ENCODE measurements around the gene TNIK.

TNIK gene

DNA sequence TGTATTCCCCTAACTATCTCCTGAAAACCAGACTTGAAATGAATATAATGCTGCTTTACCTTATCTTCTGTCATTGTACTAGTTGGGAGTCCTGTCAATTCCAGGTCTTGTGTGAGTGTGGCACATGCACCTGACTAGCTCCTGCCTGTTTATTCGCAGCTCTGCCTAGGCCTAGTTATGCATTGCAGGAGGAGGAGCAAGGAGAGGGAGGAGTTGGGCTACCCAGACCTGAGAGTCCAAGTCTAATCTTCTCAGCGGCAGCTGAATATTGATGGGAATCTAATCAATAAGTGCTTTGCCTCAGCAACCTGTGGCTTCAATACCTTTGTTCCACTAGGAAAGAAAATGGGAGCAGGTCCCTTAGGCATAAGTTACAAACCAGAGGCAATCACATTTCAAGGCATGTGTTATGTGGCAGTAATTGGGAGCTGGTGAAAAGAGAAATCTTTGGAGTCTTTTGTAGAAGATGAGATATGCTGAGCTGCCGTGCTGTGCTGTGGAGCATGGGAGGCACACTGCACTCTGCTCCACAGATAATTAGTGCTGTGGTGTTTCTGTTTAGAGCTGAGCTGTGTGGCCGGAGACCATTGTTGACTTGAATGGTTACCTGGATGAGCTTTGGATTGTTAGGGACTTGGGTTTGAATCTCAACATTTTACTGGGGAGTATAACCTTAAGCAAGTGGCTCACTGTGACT is 433.5 kb downstream of the TNIK start, which contains the start of gene SLC2A2:
Gene SLC2A2 (minus strand): TSS at position 124 of the 697 bp plus-strand sequence. CDS start 50 bp downstream, at position 74.
- H3K4me3 ChIP-seq = no peak within 1 kb of the TSS
- DNase-seq (ENCODE audit: low spot score) = no peak
- H3K27ac ChIP-seq = no peak within 1 kb of the TSS
- TF ChIP-seq, protein P1, sequence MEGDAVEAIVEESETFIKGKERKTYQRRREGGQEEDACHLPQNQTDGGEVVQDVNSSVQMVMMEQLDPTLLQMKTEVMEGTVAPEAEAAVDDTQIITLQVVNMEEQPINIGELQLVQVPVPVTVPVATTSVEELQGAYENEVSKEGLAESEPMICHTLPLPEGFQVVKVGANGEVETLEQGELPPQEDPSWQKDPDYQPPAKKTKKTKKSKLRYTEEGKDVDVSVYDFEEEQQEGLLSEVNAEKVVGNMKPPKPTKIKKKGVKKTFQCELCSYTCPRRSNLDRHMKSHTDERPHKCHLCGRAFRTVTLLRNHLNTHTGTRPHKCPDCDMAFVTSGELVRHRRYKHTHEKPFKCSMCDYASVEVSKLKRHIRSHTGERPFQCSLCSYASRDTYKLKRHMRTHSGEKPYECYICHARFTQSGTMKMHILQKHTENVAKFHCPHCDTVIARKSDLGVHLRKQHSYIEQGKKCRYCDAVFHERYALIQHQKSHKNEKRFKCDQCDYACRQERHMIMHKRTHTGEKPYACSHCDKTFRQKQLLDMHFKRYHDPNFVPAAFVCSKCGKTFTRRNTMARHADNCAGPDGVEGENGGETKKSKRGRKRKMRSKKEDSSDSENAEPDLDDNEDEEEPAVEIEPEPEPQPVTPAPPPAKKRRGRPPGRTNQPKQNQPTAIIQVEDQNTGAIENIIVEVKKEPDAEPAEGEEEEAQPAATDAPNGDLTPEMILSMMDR (IDR thresholded peaks at IDR 0.05) = no peak

DNA sequence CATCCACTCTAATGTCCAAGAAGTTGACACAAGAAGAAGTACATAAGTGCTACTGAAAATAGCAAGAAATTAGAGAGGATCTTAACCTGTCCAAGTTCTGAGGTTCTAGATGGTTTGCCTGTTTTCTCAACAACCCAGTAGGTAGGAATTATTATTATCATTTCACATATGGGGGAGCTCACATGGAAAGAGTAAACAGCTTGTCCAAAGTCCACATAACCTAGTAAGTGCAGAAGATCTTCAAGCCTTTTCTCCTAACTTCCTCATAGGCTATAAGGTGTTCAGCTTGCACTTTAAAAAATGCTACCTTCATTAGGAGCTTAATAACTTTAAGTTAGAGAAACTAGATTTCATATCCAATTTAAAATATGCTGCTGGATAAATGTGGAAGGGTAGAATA is 436.6 kb downstream of the TNIK start:
- TF ChIP-seq, protein P1 (IDR thresholded peaks at IDR 0.05) = no peak
- no peak for DNase-seq (ENCODE audit: low spot score)
- no peak overlapping the region for H3K27ac ChIP-seq
- no peak overlapping the region for H3K4me3 ChIP-seq

DNA sequence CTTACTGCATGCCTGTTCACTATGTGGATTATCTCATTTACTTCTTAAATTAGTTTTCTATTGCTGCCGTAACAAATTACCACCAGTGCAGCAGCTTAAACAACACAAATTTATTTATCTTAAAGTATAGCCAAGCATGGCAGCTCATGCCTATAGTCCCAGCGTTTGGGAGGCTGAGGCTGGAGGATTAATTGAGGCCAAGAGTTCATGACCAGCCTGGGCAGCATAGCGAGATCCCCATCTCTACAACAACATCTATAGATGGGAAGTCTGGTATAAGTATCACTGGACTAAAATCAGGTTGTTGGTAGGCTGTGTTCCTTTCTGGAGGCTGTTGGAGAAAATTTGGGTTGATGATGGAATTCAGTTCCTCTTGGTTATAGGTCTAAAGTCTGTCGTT is 438.8 kb downstream of the TNIK start:
- DNase-seq (ENCODE audit: low spot score) = no peak
- H3K27ac ChIP-seq = no peak overlapping the region
- TF ChIP-seq, protein P1 (IDR thresholded peaks at IDR 0.05) = no peak

DNA sequence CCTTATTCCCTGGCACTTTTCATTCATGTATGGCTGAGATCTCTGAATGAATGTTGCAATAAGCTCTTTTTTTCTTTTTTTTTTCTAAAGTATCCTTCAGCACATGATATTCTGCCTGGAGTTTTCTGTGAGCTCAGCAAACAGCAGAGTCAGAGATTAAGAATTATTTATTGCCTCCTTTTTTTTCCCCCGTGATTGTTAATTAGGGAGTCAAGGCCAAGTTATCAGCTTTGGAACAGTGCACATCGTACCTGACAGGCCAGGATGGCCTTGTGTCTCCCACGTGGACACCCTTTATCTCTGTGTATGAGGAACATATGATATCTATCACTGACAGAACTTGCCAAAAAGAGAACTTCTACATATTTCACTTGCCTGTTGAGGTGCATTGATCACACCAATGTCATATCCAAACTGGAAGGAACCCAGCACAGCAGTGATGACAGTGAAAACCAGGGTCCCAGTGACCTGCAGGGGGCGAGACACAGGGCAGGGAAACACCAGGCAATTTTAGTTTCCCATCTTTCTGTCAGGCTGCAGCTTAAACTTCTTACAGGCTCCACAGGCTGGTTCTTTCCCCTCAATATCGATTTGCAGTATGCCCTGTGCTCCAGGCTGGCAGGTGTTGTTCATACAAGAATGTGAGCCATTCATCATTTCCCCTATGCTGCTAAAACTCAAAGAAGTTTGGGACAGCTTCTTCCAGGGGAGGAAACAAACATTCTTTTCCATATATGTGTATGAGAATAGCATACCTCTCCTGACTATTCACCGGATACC is 441.9 kb downstream of the TNIK start:
- no peak for DNase-seq (ENCODE audit: low spot score)
- TF ChIP-seq, protein P1 (IDR thresholded peaks at IDR 0.05) = no peak
- no peak overlapping the region for H3K4me3 ChIP-seq
- H3K27ac ChIP-seq = no peak overlapping the region

More for the DNA sequence above, 438.8 kb downstream of the TNIK start:
- no peak overlapping the region for H3K4me3 ChIP-seq

DNA sequence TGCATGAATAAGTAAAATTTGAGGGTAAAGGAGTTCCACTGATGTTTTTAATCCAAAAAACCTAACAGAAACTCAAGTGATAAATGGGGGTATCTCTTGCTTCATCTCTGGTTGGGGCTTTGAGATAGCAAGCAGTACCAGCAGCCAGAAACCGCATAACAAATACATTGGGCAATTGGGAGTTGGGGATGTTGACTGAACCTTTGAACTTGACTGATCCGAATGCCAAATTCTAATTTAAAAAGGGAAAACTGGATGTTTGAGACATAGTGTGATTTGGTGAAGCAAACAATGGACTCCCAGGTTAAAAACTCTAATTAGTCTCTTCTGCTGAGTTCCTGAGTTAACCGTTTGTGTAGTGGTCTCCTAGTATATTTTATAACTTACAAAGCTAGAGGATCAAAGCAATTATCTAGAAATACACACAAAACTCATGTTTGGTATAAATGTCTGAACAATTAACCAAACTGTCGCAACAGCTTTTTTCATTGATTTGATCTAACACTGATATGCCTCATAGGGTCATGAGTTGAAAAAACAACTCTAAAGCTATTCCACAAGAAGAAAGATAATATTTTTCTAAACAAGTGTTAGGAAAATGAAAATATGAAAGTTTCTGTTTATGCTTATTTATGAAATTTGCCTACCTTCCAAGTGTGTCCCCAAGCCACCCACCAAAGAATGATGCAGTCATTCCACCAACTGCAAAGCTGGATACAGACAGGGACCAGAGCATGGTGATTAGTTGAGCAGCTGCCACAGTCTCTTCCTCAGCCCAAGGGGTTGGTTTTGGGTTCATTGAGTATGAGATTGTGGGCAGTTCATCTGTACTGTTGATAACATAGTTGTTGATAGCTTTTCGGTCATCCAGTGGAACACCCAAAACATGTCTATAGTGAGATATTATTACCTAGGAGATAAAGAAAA is 446.1 kb downstream of the TNIK start:
- Histone ChIP-seq H3K27ac (no peak overlapping the region), H3K4me3 (no peak overlapping the region)
- no peak for DNase-seq (ENCODE audit: low spot score)
- TF ChIP-seq, protein P1 (IDR thresholded peaks at IDR 0.05) = no peak

DNA sequence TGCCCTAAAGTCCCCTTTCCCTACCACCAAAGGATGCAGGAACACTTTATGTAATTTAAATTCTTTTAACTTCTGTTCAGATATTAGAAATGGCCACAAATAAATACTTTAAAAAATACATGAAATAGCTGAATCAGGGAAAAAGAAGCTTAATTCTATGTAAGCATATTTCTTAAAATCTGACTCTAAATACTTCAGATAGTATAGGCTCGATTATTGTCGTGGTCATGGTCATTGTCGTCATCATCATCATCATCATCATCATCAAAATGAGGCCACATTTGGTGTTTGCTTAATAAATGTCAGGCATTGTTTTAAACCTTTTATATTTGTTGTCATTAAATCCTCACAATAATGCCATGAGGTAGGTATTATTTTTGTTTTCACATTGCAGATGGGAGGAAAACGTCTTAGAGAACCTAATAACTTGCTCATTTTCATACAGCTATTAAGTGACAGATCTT is 448.3 kb downstream of the TNIK start:
- TF ChIP-seq, protein P1 (IDR thresholded peaks at IDR 0.05) = no peak
- DNase-seq (ENCODE audit: low spot score) = no peak
- no peak overlapping the region for H3K27ac ChIP-seq
- no peak overlapping the region for H3K4me3 ChIP-seq

All from coronary artery (tissue), 2 donors.